SKM-1 treated with dmso at 0.1 percent for 144 hours (cell line): Measurements from ENCODE around the gene FRMD4B.

Experiments
- DNase-seq: peaks from one replicate; lab custom pipeline; 2025; ENCODE audit not compliant: unreplicated experiment; lab: John Stamatoyannopoulos, UW

FRMD4B gene

GRCh38 chr3:69406163-69406562 lies 20.3 kb upstream of the FRMD4B start:
- DNase-seq = no peak

- DNase-seq = no peak
These were observed 19.2 kb upstream of the FRMD4B start for GRCh38 chr3:69405067-69405466.

- no peak for DNase-seq
These were observed 17.6 kb upstream of the FRMD4B start for GRCh38 chr3:69403454-69403853.

GRCh38 chr3:69400683-69401082 lies 14.8 kb upstream of the FRMD4B start:
- no peak for DNase-seq

- no peak for DNase-seq
These were observed 7.0 kb upstream of the FRMD4B start for GRCh38 chr3:69392850-69393249.

- DNase-seq = no peak
These were observed 6.5 kb upstream of the FRMD4B start for GRCh38 chr3:69392415-69392814.

- DNase-seq = no peak
These were observed 5.7 kb upstream of the FRMD4B start for GRCh38 chr3:69391554-69391953.

GRCh38 chr3:69390771-69391170 lies 4.9 kb upstream of the FRMD4B start:
- DNase-seq = no peak

- DNase-seq = peak; percentile 24
These were observed 3.8 kb upstream of the FRMD4B start for GRCh38 chr3:69389520-69390248.

- DNase-seq = no peak
These were observed 2.4 kb upstream of the FRMD4B start for GRCh38 chr3:69388241-69388640.

GRCh38 chr3:69386556-69387385 lies 883 bp upstream of the FRMD4B start:
- no peak for DNase-seq

GRCh38 chr3:69385123-69385722 lies 665 bp downstream of the FRMD4B start:
- DNase-seq = no peak

GRCh38 chr3:69384326-69384725 lies 1.6 kb downstream of the FRMD4B start:
- DNase-seq = no peak

- DNase-seq = no peak
These were observed 6.2 kb downstream of the FRMD4B start for GRCh38 chr3:69379661-69380060.

- DNase-seq = no peak
These were observed 7.6 kb downstream of the FRMD4B start for GRCh38 chr3:69378112-69378802.

GRCh38 chr3:69377262-69377661 lies 8.6 kb downstream of the FRMD4B start:
- DNase-seq = no peak

GRCh38 chr3:69376731-69377130 lies 9.2 kb downstream of the FRMD4B start:
- DNase-seq = no peak

GRCh38 chr3:69371816-69372215 lies 14.1 kb downstream of the FRMD4B start:
- no peak for DNase-seq

GRCh38 chr3:69370901-69371301 lies 15.0 kb downstream of the FRMD4B start:
- no peak for DNase-seq

- DNase-seq = no peak
These were observed 15.6 kb downstream of the FRMD4B start for GRCh38 chr3:69370156-69370883.
